ENCODE measurements around the gene ROR1.

Gene ROR1

DNA sequence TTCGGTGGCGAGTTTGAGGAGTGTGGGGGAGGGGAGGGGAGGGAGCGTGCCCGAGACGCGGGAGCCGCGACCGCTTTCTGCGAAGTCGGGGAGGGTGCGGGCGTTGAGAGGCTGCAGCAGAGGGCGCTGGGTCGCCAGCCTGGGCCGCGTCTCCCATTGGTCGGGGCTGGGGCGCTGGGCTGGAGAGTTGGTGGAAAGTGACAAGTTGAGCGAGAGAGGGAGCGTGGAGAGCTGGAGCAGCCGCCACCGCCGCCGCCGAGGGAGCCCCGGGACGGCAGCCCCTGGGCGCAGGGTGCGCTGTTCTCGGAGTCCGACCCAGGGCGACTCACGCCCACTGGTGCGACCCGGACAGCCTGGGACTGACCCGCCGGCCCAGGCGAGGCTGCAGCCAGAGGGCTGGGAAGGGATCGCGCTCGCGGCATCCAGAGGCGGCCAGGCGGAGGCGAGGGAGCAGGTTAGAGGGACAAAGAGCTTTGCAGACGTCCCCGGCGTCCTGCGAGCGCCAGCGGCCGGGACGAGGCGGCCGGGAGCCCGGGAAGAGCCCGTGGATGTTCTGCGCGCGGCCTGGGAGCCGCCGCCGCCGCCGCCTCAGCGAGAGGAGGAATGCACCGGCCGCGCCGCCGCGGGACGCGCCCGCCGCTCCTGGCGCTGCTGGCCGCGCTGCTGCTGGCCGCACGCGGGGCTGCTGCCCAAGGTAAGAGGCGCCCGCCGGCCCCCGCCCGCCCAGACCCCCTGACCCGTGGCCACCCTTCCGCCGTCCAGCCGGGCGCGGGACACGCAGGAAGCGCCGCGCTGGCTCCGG, at the start of gene ROR1:
TSS of gene ROR1 (plus strand) at position 203 of the 802 bp plus-strand sequence.
- Histone ChIP-seq H3K27ac (ENCODE audit: low read depth, low read length) (peak within 1 kb of the TSS; percentile 69), H3K27me3 (ENCODE audit: control insufficient read depth in 1 of 2, insufficient read depth in 2 of 2, low read length in 2 of 2) (no peaks in the 10 kb centered on the region), H3K4me1 (ENCODE audit: insufficient read depth, low read length) (peaks cover 23% of the 10 kb centered on the region), H3K9me3 (ENCODE audit: low read length) (no peaks in the 10 kb centered on the region), H3K36me3 (ENCODE audit: insufficient read depth, low read length) (no peaks in the 10 kb centered on the region), H3K9ac (ENCODE audit: low read length) (peak within 1 kb of the TSS; percentile 58), H3K4me3 (ENCODE audit: low read depth in 1 of 2, low read length in 2 of 2) (peak within 1 kb of the TSS; percentile 72 to 93)

DNA sequence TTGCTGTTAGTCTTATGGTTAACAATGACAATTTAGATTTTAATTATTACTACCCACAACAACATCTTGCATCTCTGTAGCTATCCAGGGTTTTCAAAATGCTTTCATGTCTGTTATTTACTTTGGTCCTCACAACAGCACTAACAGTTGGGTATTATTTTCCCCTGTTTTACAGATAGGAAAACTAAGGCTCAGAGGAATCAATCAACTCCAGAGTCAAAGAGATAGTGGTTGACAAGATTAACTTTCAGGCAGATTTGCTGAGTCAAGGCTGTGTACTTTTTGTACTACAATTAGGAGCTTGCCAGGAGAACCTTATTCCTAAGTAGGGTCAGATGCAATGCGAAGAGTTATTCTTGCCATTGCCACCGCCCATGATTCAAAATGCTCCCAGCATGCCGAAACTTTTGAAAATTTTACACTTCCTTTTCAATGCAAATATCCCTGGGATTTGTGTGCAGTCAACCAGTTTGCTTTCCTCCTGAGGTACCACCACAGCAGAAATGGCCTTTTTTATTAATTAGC, 49.4 kb upstream of the ROR1 start:
- no peaks in the 10 kb centered on the region for H3K4me1 ChIP-seq (ENCODE audit: insufficient read depth, low read length)
- H3K36me3 ChIP-seq (ENCODE audit: insufficient read depth, low read length): no peaks in the 10 kb centered on the region
- H3K27me3 ChIP-seq (ENCODE audit: control insufficient read depth in 1 of 2, insufficient read depth in 2 of 2, low read length in 2 of 2): no peaks in the 10 kb centered on the region
- H3K9me3 ChIP-seq (ENCODE audit: low read length): no peaks in the 10 kb centered on the region
- no peak overlapping the region for H3K9ac ChIP-seq (ENCODE audit: low read length)
- no peak overlapping the region for H3K27ac ChIP-seq (ENCODE audit: low read depth, low read length)
- no peak overlapping the region for H3K4me3 ChIP-seq (ENCODE audit: low read depth in 1 of 2, low read length in 2 of 2)

DNA sequence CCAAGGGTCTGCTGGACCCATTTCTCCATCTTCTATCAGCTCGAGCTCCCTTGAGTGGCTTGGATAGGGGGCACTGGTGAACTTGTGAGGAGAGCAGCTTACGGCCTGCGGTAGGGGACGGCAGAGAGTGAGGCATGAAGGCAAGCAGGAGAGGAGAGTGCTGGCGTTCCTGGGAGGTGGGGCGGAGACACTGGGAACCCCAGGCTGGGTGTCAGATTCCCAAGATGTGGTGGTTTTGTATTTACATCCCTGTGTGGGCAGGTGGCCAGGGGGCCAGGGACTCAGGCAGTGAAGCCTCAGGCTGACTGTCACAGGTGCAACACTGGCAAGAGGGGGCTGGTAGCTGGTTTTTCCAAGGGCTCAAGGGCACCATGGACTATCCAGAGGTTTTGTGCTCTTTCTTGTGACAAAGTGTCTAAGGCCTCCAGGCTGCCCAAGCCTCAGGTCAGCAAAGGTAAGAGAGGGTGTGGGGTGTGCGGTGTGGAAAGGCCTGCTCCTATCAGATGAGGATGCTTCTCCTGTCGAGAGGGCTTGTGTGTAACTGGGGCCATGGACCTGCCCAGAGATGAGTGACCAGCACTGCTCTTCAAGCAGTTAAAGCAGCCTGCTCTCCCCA, 45.1 kb upstream of the ROR1 start:
- no peaks in the 10 kb centered on the region for H3K9me3 ChIP-seq (ENCODE audit: low read length)
- H3K4me3 ChIP-seq (ENCODE audit: low read depth in 1 of 2, low read length in 2 of 2): no peak overlapping the region
- no peaks in the 10 kb centered on the region for H3K27me3 ChIP-seq (ENCODE audit: control insufficient read depth in 1 of 2, insufficient read depth in 2 of 2, low read length in 2 of 2)
- H3K9ac ChIP-seq (ENCODE audit: low read length): no peak overlapping the region
- no peak overlapping the region for H3K27ac ChIP-seq (ENCODE audit: low read depth, low read length)
- H3K4me1 ChIP-seq (ENCODE audit: insufficient read depth, low read length): peaks cover 11% of the 10 kb centered on the region
- no peaks in the 10 kb centered on the region for H3K36me3 ChIP-seq (ENCODE audit: insufficient read depth, low read length)

DNA sequence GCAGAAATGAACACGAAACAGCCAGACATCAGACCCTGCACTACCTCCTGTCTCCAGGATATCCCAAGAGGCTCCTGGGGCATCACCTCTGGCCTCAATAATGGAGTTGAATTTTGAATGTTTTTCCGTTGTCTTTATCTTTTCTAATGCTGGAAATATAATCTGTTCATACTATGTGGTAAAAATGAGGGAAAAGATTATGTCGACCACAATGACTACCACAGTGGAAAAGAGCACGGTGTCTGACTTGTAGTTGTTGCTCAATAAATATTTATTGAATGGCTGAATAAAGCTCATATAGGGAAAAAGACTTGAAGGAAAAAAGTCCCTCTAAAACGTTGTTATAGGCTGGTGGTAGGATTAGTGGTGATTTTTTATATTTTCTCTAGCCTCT, 44.6 kb upstream of the ROR1 start:
- peaks cover 11% of the 10 kb centered on the region for H3K4me1 ChIP-seq (ENCODE audit: insufficient read depth, low read length)
- H3K9me3 ChIP-seq (ENCODE audit: low read length): no peaks in the 10 kb centered on the region
- H3K9ac ChIP-seq (ENCODE audit: low read length): no peak overlapping the region
- H3K27me3 ChIP-seq (ENCODE audit: control insufficient read depth in 1 of 2, insufficient read depth in 2 of 2, low read length in 2 of 2): no peaks in the 10 kb centered on the region
- H3K36me3 ChIP-seq (ENCODE audit: insufficient read depth, low read length): no peaks in the 10 kb centered on the region
- H3K4me3 ChIP-seq (ENCODE audit: low read depth in 1 of 2, low read length in 2 of 2): no peak overlapping the region
- H3K27ac ChIP-seq (ENCODE audit: low read depth, low read length): no peak overlapping the region

DNA sequence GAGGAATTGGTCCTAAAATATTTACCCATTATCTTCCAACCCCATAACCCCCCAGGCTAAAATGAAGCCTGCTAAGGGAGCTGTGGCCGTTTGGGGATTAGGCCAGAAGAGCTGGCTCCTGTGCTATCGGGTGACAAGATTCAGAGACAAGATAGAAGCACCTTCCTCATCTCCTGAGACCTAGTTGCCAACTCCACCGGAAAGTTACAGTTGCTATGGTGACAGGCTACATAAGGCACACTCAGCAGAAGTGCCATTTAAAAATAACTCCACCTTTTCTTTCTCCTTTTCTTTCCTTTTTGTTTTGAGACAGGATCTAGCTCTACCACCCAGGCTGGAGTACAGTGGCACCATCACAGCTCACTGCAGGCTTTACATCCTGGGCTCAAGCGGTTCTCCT, 43.6 kb upstream of the ROR1 start:
- H3K9me3 ChIP-seq (ENCODE audit: low read length): no peaks in the 10 kb centered on the region
- H3K27me3 ChIP-seq (ENCODE audit: control insufficient read depth in 1 of 2, insufficient read depth in 2 of 2, low read length in 2 of 2): no peaks in the 10 kb centered on the region
- H3K36me3 ChIP-seq (ENCODE audit: insufficient read depth, low read length): no peaks in the 10 kb centered on the region
- H3K4me3 ChIP-seq (ENCODE audit: low read depth in 1 of 2, low read length in 2 of 2): no peak overlapping the region
- peaks cover 11% of the 10 kb centered on the region for H3K4me1 ChIP-seq (ENCODE audit: insufficient read depth, low read length)
- no peak overlapping the region for H3K9ac ChIP-seq (ENCODE audit: low read length)
- no peak overlapping the region for H3K27ac ChIP-seq (ENCODE audit: low read depth, low read length)

DNA sequence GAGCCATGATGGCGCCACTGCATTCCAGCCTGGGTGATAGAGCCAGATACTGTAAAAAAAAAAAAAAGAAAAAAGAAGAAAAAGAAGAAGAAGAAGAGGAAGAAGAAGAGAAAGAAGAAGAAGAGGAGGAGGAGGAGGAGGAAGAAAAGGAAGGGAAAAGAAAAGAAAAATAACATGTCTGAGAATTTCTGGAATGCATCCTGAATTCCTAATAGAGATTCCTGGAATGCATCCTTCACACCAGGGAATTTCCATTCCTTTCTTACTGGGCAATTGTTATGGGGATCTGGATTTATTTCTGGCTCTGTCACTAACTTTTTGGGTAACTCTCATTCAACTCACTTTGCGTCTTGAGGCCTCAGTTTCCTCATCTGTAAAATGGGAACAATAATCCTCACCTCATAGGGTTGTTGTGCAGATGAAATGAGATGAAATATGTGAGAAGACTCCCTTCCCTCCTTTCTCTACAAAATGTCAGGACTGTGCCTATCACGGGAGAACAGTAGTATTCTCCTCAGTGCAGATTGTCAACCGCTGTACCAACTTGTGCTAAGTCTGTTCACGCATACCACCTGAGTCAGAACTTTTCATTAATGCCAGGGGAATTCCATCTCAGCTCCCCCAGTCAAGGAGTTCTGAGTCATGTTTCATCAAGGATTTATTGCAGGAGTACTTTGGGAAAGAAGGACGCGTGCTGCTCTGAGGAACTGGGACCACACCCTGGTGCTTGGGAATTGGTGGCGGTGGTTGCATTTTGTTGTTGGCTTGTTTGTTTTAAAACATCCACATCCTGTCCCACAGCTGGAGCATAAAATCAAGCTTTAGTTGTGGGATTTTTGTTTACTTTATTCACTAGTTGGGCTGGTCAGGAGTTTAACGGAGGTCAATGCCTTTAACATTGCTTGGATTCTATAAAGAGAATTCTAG, 42.4 kb upstream of the ROR1 start:
- Histone ChIP-seq H3K9ac (ENCODE audit: low read length) (no peak overlapping the region), H3K36me3 (ENCODE audit: insufficient read depth, low read length) (no peaks in the 10 kb centered on the region), H3K4me3 (ENCODE audit: low read depth in 1 of 2, low read length in 2 of 2) (no peak overlapping the region), H3K9me3 (ENCODE audit: low read length) (no peaks in the 10 kb centered on the region), H3K27ac (ENCODE audit: low read depth, low read length) (no peak overlapping the region), H3K27me3 (ENCODE audit: control insufficient read depth in 1 of 2, insufficient read depth in 2 of 2, low read length in 2 of 2) (no peaks in the 10 kb centered on the region), H3K4me1 (ENCODE audit: insufficient read depth, low read length) (peaks cover 11% of the 10 kb centered on the region)

DNA sequence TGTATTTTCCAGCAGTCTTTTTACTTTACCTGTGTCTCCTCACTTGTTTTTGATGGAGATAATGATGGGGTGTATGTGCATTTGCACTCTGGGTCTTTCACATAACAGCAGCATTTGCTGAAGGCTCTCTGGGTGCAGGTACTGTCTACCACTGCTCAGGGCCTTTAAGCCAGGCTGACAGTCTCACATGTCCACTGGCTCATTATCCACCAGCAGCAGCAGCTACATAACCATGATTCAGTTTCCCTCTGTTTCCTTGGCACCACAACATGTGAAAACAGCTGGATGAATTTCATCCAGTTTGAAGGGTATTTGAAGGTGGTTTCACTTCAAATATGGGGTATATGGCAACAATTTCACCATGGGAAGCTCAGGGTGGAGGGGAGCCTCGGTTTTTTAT, 41.2 kb upstream of the ROR1 start:
- Histone ChIP-seq H3K36me3 (ENCODE audit: insufficient read depth, low read length) (no peaks in the 10 kb centered on the region), H3K9ac (ENCODE audit: low read length) (no peak overlapping the region), H3K27me3 (ENCODE audit: control insufficient read depth in 1 of 2, insufficient read depth in 2 of 2, low read length in 2 of 2) (no peaks in the 10 kb centered on the region)

DNA sequence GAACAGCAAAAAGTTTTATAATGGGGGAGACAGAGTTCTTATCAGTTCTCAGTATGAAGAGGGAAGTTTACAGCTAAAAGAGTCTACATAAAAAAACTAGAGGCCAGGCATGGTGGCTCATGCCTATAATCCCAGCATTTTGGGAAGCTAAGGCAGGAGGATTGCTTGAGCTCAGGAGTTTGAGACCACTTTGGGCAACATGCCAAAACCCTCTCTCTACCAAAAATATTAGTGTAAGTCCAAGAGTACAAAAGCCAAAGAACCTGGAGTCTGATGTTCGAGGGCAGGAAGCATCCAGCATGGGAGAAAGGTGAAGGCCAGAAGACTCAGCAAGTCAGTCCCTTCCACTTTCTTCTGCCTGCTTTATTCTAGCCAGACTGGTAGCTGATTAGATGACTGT, 35.0 kb upstream of the ROR1 start:
- H3K27me3 ChIP-seq (ENCODE audit: control insufficient read depth in 1 of 2, insufficient read depth in 2 of 2, low read length in 2 of 2): no peaks in the 10 kb centered on the region
- no peaks in the 10 kb centered on the region for H3K36me3 ChIP-seq (ENCODE audit: insufficient read depth, low read length)
- no peak overlapping the region for H3K27ac ChIP-seq (ENCODE audit: low read depth, low read length)
- no peak overlapping the region for H3K4me3 ChIP-seq (ENCODE audit: low read depth in 1 of 2, low read length in 2 of 2)
- no peak overlapping the region for H3K9ac ChIP-seq (ENCODE audit: low read length)
- H3K4me1 ChIP-seq (ENCODE audit: insufficient read depth, low read length): no peaks in the 10 kb centered on the region
- H3K9me3 ChIP-seq (ENCODE audit: low read length): no peaks in the 10 kb centered on the region

More for the DNA sequence above, 41.2 kb upstream of the ROR1 start:
- no peak overlapping the region for H3K27ac ChIP-seq (ENCODE audit: low read depth, low read length)
- no peak overlapping the region for H3K4me3 ChIP-seq (ENCODE audit: low read depth in 1 of 2, low read length in 2 of 2)
- peaks cover 11% of the 10 kb centered on the region for H3K4me1 ChIP-seq (ENCODE audit: insufficient read depth, low read length)
- H3K9me3 ChIP-seq (ENCODE audit: low read length): no peaks in the 10 kb centered on the region

DNA sequence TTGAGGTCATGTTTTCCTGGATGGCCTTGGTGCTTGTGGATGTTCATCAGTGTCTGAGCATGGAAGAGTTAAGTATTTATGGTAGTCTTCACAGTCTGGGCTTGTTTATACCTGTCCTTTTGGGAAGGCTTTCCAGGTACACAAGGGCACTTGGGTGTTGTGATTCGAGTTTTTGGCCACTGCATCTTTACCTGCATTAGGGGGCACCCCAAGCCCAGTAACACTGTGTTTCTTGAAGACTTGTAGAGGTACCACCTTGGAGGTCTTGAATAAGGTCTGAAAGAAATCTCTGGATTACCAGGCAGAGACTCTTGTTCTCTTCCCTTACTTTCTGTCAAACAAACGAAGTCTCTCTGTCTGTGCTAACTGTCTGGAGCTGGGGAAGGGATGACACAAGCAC, 34.4 kb upstream of the ROR1 start:
- no peaks in the 10 kb centered on the region for H3K9me3 ChIP-seq (ENCODE audit: low read length)
- no peak overlapping the region for H3K4me3 ChIP-seq (ENCODE audit: low read depth in 1 of 2, low read length in 2 of 2)
- no peaks in the 10 kb centered on the region for H3K27me3 ChIP-seq (ENCODE audit: control insufficient read depth in 1 of 2, insufficient read depth in 2 of 2, low read length in 2 of 2)
- no peak overlapping the region for H3K9ac ChIP-seq (ENCODE audit: low read length)
- no peaks in the 10 kb centered on the region for H3K36me3 ChIP-seq (ENCODE audit: insufficient read depth, low read length)
- H3K27ac ChIP-seq (ENCODE audit: low read depth, low read length): no peak overlapping the region
- no peaks in the 10 kb centered on the region for H3K4me1 ChIP-seq (ENCODE audit: insufficient read depth, low read length)

DNA sequence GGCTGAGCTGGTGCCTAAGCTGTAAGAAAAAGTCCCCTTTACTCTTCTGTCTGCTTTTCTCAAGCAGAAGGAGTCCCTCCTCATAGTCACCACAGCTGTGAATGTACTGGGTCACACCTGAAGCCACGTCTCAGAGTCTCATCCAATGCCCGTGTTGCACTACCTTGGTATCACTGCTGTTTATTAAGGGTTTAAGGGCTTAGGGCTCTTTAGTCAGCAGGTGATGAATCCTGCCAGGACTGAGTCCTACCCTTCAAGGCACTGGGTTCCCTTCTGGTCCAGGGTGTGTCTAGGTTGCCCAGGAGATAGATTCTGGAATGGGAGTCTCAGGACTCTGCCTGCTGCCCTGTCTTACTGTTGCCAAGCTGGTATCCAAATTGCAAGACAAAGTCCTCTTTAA, 33.4 kb upstream of the ROR1 start:
- H3K27ac ChIP-seq (ENCODE audit: low read depth, low read length): no peak overlapping the region
- no peaks in the 10 kb centered on the region for H3K27me3 ChIP-seq (ENCODE audit: control insufficient read depth in 1 of 2, insufficient read depth in 2 of 2, low read length in 2 of 2)
- no peaks in the 10 kb centered on the region for H3K4me1 ChIP-seq (ENCODE audit: insufficient read depth, low read length)
- no peaks in the 10 kb centered on the region for H3K9me3 ChIP-seq (ENCODE audit: low read length)
- no peak overlapping the region for H3K9ac ChIP-seq (ENCODE audit: low read length)
- H3K4me3 ChIP-seq (ENCODE audit: low read depth in 1 of 2, low read length in 2 of 2): no peak overlapping the region
- no peaks in the 10 kb centered on the region for H3K36me3 ChIP-seq (ENCODE audit: insufficient read depth, low read length)

DNA sequence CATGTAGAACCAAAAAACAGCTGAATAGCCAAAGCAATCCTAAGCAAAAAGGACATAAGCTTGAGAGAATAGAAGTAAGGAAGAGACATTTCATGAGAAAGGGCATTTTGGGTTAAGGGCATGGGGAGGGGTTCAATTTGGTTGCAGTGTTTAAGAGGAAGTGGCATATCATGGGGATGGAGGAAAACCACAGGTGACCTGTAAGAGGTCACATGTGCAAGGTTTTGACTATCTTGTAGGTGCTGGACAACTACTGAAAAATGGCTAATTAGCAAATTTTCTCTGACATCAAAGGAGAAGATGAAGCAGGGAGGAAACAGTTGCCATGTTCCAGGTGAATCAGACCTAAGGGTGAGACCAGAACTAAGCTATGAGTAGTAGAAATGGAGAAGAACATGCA, 31.3 kb upstream of the ROR1 start:
- Histone ChIP-seq H3K9me3 (ENCODE audit: low read length) (no peaks in the 10 kb centered on the region), H3K4me3 (ENCODE audit: low read depth in 1 of 2, low read length in 2 of 2) (no peak overlapping the region), H3K27me3 (ENCODE audit: control insufficient read depth in 1 of 2, insufficient read depth in 2 of 2, low read length in 2 of 2) (no peaks in the 10 kb centered on the region), H3K36me3 (ENCODE audit: insufficient read depth, low read length) (no peaks in the 10 kb centered on the region), H3K27ac (ENCODE audit: low read depth, low read length) (no peak overlapping the region), H3K4me1 (ENCODE audit: insufficient read depth, low read length) (peaks cover 5% of the 10 kb centered on the region), H3K9ac (ENCODE audit: low read length) (no peak overlapping the region)
